ENCODE measurements around the gene SRPK2.
"Not testable (repeated sequence)": the region's sequence is repeated elsewhere in the genome, so short reads cannot be mapped to it uniquely, and the experiment has no call there.

DNA sequence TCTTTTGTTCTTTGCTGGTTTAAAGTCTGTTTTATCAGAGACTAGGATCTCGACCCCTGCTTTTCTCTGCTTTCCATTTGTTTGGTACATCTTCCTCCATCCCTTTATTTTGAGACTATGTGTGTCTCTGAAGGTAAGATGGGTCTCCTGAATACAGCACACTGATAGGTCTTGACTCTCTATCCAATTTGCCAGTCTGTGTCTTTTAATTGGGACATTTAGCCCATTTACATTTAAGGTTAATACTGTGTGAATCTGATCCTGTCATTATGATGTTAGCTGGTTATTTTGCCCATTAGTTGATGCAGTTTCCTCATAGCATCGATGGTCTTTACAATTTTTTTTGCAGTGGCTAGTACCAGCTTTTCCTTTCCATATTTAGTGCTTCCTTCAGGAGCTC lies 28.6 kb downstream of the SRPK2 start:
- TF ChIP-seq, protein P1, sequence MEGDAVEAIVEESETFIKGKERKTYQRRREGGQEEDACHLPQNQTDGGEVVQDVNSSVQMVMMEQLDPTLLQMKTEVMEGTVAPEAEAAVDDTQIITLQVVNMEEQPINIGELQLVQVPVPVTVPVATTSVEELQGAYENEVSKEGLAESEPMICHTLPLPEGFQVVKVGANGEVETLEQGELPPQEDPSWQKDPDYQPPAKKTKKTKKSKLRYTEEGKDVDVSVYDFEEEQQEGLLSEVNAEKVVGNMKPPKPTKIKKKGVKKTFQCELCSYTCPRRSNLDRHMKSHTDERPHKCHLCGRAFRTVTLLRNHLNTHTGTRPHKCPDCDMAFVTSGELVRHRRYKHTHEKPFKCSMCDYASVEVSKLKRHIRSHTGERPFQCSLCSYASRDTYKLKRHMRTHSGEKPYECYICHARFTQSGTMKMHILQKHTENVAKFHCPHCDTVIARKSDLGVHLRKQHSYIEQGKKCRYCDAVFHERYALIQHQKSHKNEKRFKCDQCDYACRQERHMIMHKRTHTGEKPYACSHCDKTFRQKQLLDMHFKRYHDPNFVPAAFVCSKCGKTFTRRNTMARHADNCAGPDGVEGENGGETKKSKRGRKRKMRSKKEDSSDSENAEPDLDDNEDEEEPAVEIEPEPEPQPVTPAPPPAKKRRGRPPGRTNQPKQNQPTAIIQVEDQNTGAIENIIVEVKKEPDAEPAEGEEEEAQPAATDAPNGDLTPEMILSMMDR (IDR thresholded peaks at IDR 0.05): not testable (repeated sequence)
- not testable (repeated sequence) for TF ChIP-seq POLR2A (IDR thresholded peaks at IDR 0.05)
